Measurements from ENCODE around the gene KCNQ1OT1. TPM values are rescaled to one million over a fixed set of nuclear protein-coding genes. Genes with fewer than 3 reads are reported as not detected.

KCNQ1OT1 gene
- total and polyA plus RNA-seq, 12 donors: 0.15 to 10.6 (median 1.1) TPM

DNA sequence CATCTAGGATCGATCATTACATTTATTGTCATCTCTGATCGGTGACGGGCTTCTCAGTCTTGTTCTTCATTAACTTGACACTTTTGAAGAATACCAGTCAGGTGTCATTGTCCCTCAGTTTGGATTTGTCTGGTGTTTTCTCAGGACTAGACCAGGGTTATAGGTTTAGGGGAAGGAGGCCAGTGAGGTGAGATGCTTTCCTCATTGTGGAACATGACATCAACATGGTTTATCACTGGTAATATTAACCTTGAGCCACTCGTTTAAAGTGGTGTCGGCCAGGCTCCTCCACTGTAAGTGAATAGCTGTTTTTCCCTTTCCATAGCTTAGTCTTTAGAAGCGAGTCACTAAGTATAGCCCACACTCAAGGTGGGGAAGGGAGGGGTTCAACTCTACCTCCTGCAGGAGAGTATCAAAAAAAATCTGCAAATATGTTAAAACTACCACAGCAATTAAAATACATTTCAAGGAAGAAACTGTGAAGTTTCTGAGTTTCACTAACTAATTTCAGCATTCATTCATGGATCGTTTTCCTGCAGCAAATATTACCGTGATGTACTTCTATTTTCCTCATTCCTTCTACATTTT is 42.0 kb downstream of the KCNQ1OT1 start:
- H3K27me3 ChIP-seq: no peaks in the 10 kb centered on the region
- no peak for DNase-seq
- H3K4me1 ChIP-seq (replicated peaks in 1 of 2): no peaks in the 10 kb centered on the region
- no peaks in the 10 kb centered on the region for H3K9me3 ChIP-seq (replicated peaks in 1 of 3)
- WGBS, 4 donors: 81 to 89% (median 84%) methylated on average over 8 of the region's 8 CpGs
- intact Hi-C loops (cut with DNase I): no loop called here
- H3K27ac ChIP-seq: peak overlapping the region in 1 of 5 donors; percentile 8
- TF ChIP-seq POLR2A (IDR thresholded peaks at IDR 0.05): no peak
- TF ChIP-seq, protein P1, sequence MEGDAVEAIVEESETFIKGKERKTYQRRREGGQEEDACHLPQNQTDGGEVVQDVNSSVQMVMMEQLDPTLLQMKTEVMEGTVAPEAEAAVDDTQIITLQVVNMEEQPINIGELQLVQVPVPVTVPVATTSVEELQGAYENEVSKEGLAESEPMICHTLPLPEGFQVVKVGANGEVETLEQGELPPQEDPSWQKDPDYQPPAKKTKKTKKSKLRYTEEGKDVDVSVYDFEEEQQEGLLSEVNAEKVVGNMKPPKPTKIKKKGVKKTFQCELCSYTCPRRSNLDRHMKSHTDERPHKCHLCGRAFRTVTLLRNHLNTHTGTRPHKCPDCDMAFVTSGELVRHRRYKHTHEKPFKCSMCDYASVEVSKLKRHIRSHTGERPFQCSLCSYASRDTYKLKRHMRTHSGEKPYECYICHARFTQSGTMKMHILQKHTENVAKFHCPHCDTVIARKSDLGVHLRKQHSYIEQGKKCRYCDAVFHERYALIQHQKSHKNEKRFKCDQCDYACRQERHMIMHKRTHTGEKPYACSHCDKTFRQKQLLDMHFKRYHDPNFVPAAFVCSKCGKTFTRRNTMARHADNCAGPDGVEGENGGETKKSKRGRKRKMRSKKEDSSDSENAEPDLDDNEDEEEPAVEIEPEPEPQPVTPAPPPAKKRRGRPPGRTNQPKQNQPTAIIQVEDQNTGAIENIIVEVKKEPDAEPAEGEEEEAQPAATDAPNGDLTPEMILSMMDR (IDR thresholded peaks at IDR 0.05): no peak
- peaks cover 0 to 5% of the 10 kb centered on the region in 2 donors for H3K36me3 ChIP-seq (replicated peaks in 1 of 2)
- H3K4me3 ChIP-seq: no peak overlapping the region

DNA sequence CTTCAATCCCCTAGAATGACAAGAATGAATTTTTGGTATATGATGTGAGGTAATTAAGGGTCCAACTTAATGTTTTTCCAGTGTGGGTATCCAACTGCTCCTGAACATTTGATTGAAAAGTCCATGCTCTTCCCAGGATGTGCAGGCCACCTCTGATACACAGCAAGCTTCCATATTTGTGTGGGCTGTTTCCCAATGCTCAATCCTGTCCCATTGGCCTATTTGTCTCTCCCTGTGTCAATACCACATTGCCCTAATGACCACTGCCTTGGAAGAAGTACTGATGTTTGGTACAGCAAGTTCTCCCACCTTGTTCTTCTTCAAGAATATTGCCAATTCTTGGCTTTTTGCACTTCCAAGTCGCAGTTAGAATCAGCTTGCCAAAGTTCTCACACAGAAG is 42.9 kb downstream of the KCNQ1OT1 start:
- intact Hi-C loops (cut with DNase I): no loop called here
- Histone ChIP-seq H3K36me3 (replicated peaks in 1 of 2) (peaks cover 0 to 2% of the 10 kb centered on the region in 2 donors), H3K27me3 (no peaks in the 10 kb centered on the region), H3K9me3 (replicated peaks in 1 of 3) (no peaks in the 10 kb centered on the region), H3K4me3 (no peak overlapping the region), H3K27ac (no peak overlapping the region), H3K4me1 (replicated peaks in 1 of 2) (no peaks in the 10 kb centered on the region)
- WGBS, 4 donors: 77 to 82% (median 78%) methylated on average over 1 of the region's 1 CpG
- no peak for TF ChIP-seq POLR2A (IDR thresholded peaks at IDR 0.05)
- TF ChIP-seq, protein P1 (IDR thresholded peaks at IDR 0.05): no peak
- peak in 1 of 7 donors; percentile 33 for DNase-seq

DNA sequence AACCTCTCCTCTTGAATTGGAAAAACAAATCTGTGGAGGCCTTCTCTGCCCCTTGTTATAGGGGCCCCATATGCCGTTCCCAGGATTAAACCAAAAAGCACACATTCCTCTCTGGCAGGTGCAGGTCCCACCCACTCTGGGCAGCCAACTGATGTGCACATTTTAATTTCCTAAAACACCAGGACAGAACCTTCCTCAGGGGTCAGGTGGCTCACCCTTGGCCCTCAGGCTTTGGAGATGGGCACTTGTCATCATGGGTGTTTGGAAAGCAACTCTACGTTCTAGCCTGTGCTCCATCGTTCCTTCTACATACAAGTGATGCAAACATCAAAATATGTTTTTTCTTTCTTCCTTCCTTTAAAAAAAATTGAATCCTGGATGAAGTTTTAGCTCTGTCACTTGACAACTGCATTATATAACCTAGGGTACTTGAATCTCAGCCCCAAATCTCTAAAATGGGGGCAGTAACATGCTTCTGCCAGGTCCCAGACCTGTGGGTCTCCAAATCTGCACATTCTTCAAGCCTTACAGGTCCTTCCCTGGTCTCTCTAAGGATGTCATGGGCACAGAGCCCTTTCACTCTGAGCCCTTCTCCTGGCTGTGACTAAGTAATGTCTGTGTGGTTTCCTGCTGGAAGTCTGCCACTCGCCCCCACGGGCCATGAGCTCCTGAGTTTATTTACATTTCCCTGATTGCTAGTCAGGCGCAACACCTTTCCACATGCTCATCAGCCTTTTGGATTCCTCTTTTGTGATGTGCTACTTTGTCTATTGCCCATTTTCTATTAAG is 43.8 kb downstream of the KCNQ1OT1 start:
- intact Hi-C loops (cut with DNase I): no loop called here
- Histone ChIP-seq H3K27ac (no peak overlapping the region), H3K4me3 (no peak overlapping the region), H3K36me3 (replicated peaks in 1 of 2) (no peaks in the 10 kb centered on the region), H3K4me1 (replicated peaks in 1 of 2) (no peaks in the 10 kb centered on the region), H3K27me3 (no peaks in the 10 kb centered on the region), H3K9me3 (replicated peaks in 1 of 3) (peaks cover 0 to under 1% (median 0%) of the 10 kb centered on the region in 3 donors)
- 64 to 72% (median 69%) methylated on average over 6 of the region's 6 CpGs for WGBS, 4 donors
- TF ChIP-seq POLR2A (IDR thresholded peaks at IDR 0.05): no peak
- TF ChIP-seq, protein P1 (IDR thresholded peaks at IDR 0.05): no peak
- peak in 3 of 7 donors; percentile 26 to 58 (median 47) for DNase-seq

DNA sequence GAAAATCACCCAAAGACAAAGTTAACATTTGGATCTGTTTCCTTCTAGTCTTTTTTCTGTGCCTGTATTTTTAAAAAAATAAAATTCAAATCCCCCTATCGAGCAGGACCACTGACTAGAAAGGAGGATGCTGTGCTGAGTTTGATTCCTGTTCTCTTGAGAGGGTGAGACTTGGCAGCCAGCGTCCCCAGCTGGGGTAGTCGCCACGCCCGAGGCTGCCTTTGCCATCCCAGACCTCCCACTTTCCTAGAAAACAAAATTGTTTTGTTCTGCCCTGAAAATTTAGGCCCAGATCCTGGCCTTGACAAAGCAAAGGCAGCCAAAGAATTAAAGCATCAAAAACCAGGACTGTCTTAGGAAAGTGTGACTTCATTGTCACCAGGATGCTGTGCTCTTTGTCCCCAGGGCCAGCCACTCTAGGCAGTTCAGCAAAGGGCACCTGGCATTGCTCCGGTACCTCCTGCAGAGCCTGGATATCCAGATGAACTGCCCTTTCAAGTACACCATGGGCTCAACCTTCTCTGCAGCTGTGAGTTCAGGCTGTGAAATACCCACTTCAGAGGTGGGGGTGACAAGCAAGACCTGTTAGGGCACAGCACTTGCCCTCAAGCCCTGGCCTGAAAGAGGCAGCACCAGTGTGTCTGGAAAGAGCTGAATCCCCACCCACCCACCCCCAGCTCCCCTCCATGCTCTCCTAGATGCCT is 44.6 kb downstream of the KCNQ1OT1 start:
- Histone ChIP-seq H3K4me3 (no peak overlapping the region), H3K27me3 (no peaks in the 10 kb centered on the region), H3K27ac (peak overlapping the region in 1 of 5 donors; percentile 38), H3K4me1 (replicated peaks in 1 of 2) (no peaks in the 10 kb centered on the region), H3K9me3 (replicated peaks in 1 of 3) (peaks cover 0 to 9% (median 0%) of the 10 kb centered on the region in 3 donors), H3K36me3 (replicated peaks in 1 of 2) (no peaks in the 10 kb centered on the region)
- TF ChIP-seq, protein P1 (IDR thresholded peaks at IDR 0.05): no peak
- TF ChIP-seq POLR2A (IDR thresholded peaks at IDR 0.05): no peak
- DNase-seq: peak in 1 of 7 donors; percentile 49
- intact Hi-C loops (cut with DNase I): no loop called here
- WGBS, 4 donors: 84 to 94% (median 93%) methylated on average over 6 of the region's 6 CpGs

Measured in adrenal gland (tissue), 12 donors.